Fibroblast of lung (primary cell): ENCODE results near the gene ANO4. TPM values are rescaled to one million over a fixed set of nuclear protein-coding genes. Genes with fewer than 3 reads are reported as not detected.

Experiments
- DNase-seq, 2 donors: peaks; one replicate each; pipeline versions ENCODE4 v3.0.0 to v3.0.0-alpha.2; 2010; ENCODE audit warnings: low read depth in 2 of 2
- H2AFZ ChIP-seq: 2 replicates; pipeline ENCODE4 v1.5.1; 2012; ENCODE audit warnings: low read length, control low read depth, inconsistent platforms
- H3K27ac ChIP-seq: 2 replicates; pipeline ENCODE4 v1.5.1; 2011; ENCODE audit warnings: low read length, control low read depth; ENCODE audit not compliant: insufficient read depth
- H3K27me3 ChIP-seq: 2 replicates; pipeline ENCODE4 v1.5.1; 2011; ENCODE audit warnings: mild to moderate bottlenecking, low read length; ENCODE audit not compliant: control insufficient read depth, insufficient read depth
- H3K36me3 ChIP-seq: 2 replicates; pipeline ENCODE4 v1.5.1; 2011; ENCODE audit warnings: low read length; ENCODE audit not compliant: control insufficient read depth, insufficient read depth
- H3K4me1 ChIP-seq: 2 replicates; pipeline ENCODE4 v1.5.1; 2011; ENCODE audit warnings: low read length; ENCODE audit not compliant: control insufficient read depth, insufficient read depth; ENCODE audit errors: extremely low read depth
- H3K4me2 ChIP-seq: 2 replicates; pipeline ENCODE4 v1.5.1; 2011; ENCODE audit warnings: low read length, control low read depth; ENCODE audit not compliant: insufficient read depth; ENCODE audit errors: extremely low read depth
- H3K4me3 ChIP-seq, 4 experiments: fragments of 200-600 bp in 1 of 4; sonication (generic) in 1 of 4; replicated peaks in 1 of 4; 2 replicates each; pipeline ENCODE4 v1.5.1; 2011 to 2016; ENCODE audit warnings: low read length in 4 of 4, low read depth in 3 of 4, mild to moderate bottlenecking in 3 of 4, control low read depth in 2 of 4, inconsistent platforms in 1 of 4, mixed read lengths in 1 of 4; ENCODE audit not compliant: insufficient read depth in 1 of 4; ENCODE audit errors: control extremely low read depth in 1 of 4
- H3K79me2 ChIP-seq: 2 replicates; pipeline ENCODE4 v1.5.1; 2012; ENCODE audit warnings: mild to moderate bottlenecking, low read length, inconsistent platforms; ENCODE audit not compliant: control insufficient read depth, insufficient read depth
- H3K9ac ChIP-seq: 2 replicates; pipeline ENCODE4 v1.5.1; 2011; ENCODE audit warnings: mild to moderate bottlenecking, low read length, control low read depth; ENCODE audit not compliant: insufficient read depth
- H3K9me3 ChIP-seq: 2 replicates; pipeline ENCODE4 v1.5.1; 2012; ENCODE audit warnings: low read depth, low read length; ENCODE audit not compliant: control insufficient read depth, insufficient read depth
- H4K20me1 ChIP-seq: 2 replicates; pipeline ENCODE4 v1.5.1; 2011; ENCODE audit warnings: low read length; ENCODE audit not compliant: control insufficient read depth, insufficient read depth; ENCODE audit errors: extremely low read depth
- CTCF ChIP-seq, 2 donors: IDR thresholded peaks in 1 of 2; conservative IDR thresholded peaks in 1 of 2; 1 replicate in 1 of 2; 2 replicates in 1 of 2; pipeline ENCODE4 v1.5.1; 2011 to 2012; ENCODE audit warnings: low read length in 2 of 2, control low read depth in 1 of 2, inconsistent platforms in 1 of 2, low read depth in 1 of 2, mild to moderate bottlenecking in 1 of 2
- EZH2 ChIP-seq: IDR thresholded peaks from 2 replicates; pipeline ENCODE4 v1.5.1; 2012; ENCODE audit warnings: low read length, control low read depth, mild to moderate bottlenecking; ENCODE audit errors: missing control alignments
- polyA plus RNA-seq, 2 donors: library from polyadenylated mRNA; depleted of rRNA in 1 of 2; stranded (reverse) in 1 of 2; unstranded in 1 of 2; fragments of >200 nt; gene quantifications; 2 replicates each; pipeline ENCODE4 v1.2.1, GENCODE V29; 2011 to 2012; ENCODE audit warnings: missing spikeins in 1 of 2
- total RNA-seq: library from RNA; depleted of rRNA; stranded (reverse); fragments of >200 nt; gene quantifications from 2 replicates; pipeline ENCODE4 v1.2.1, GENCODE V29; 2014

Gene ANO4
- total and polyA plus RNA-seq, 2 donors (not counting 1 experiment from before 2014, with no cell fraction given), result 11.7 to 42.3 TPM

DNA sequence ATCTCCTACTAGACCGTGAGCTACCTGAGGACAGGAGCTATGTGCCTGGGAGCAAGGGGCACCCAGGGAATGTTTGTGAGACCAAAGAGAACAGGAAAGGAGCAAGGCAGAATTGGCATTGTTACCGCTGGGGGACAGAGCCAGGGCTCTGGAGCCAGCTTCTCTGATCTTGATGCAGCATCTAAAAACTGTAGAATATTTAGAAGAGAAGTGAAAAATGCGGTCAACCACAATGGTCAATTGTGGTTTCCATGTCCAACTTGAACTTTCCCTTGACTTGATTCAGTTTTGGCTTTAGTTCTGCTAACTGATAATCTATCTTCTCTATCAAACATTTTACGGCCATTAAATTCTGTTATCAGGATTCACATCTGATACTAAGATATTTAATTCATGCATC lies 201.2 kb downstream of the ANO4 start:
- TF ChIP-seq EZH2 (no peak), CTCF (conservative IDR thresholded peaks at IDR 0.05 in 1 of 2, IDR thresholded peaks at IDR 0.05 in 1 of 2; ENCODE audit: low read depth in 1 of 2, low read length in 2 of 2) (no peak)
- no peak overlapping the region for H3K27ac ChIP-seq

GRCh38 chr12:101001669-101002068 lies 207.1 kb downstream of the ANO4 start:
- no peaks in the 10 kb centered on the region for H3K4me1 ChIP-seq
- no peak overlapping the region for H3K9ac ChIP-seq
- no peaks in the 10 kb centered on the region for H3K9me3 ChIP-seq
- H3K27ac ChIP-seq, result no peak overlapping the region
- no peaks in the 10 kb centered on the region for H3K36me3 ChIP-seq
- H3K4me3 ChIP-seq, result no peak overlapping the region
- H4K20me1 ChIP-seq, result no peaks in the 10 kb centered on the region
- no peaks in the 10 kb centered on the region for H3K27me3 ChIP-seq
- TF ChIP-seq CTCF (conservative IDR thresholded peaks at IDR 0.05 in 1 of 2, IDR thresholded peaks at IDR 0.05 in 1 of 2; ENCODE audit: low read depth in 1 of 2, low read length in 2 of 2) (no peak), EZH2 (no peak)
- no peak overlapping the region for H3K4me2 ChIP-seq
- H3K79me2 ChIP-seq, result no peaks in the 10 kb centered on the region
- H2AFZ ChIP-seq, result no peak overlapping the region
- DNase-seq, result no peak

More for the DNA sequence above, 201.2 kb downstream of the ANO4 start:
- Histone ChIP-seq H4K20me1 (no peaks in the 10 kb centered on the region), H2AFZ (no peak overlapping the region), H3K4me3 (no peak overlapping the region), H3K9ac (no peak overlapping the region), H3K79me2 (no peaks in the 10 kb centered on the region), H3K4me2 (no peak overlapping the region), H3K36me3 (no peaks in the 10 kb centered on the region), H3K9me3 (no peaks in the 10 kb centered on the region), H3K27me3 (no peaks in the 10 kb centered on the region), H3K4me1 (no peaks in the 10 kb centered on the region)
- peak in 1 of 2 donors; percentile 70 for DNase-seq

- H3K4me1 ChIP-seq, result no peaks in the 10 kb centered on the region
- no peak overlapping the region for H2AFZ ChIP-seq
- no peak overlapping the region for H3K27ac ChIP-seq
- H4K20me1 ChIP-seq, result no peaks in the 10 kb centered on the region
- no peaks in the 10 kb centered on the region for H3K36me3 ChIP-seq
- no peak overlapping the region for H3K4me2 ChIP-seq
- H3K4me3 ChIP-seq, result no peak overlapping the region
- no peaks in the 10 kb centered on the region for H3K9me3 ChIP-seq
- no peaks in the 10 kb centered on the region for H3K79me2 ChIP-seq
- H3K9ac ChIP-seq, result no peak overlapping the region
- no peak for DNase-seq
- no peaks in the 10 kb centered on the region for H3K27me3 ChIP-seq
- no peak for TF ChIP-seq EZH2
- TF ChIP-seq CTCF (conservative IDR thresholded peaks at IDR 0.05 in 1 of 2, IDR thresholded peaks at IDR 0.05 in 1 of 2; ENCODE audit: low read depth in 1 of 2, low read length in 2 of 2), result no peak
These were observed 208.3 kb downstream of the ANO4 start for GRCh38 chr12:101002696-101003419.
